Measurements from ENCODE around the gene LURAP1L. TPM values are rescaled to one million over a fixed set of nuclear protein-coding genes. Genes with fewer than 3 reads are reported as not detected.

Gene LURAP1L
- total and polyA plus RNA-seq, 7 experiments from 2014 or later = not detected

DNA sequence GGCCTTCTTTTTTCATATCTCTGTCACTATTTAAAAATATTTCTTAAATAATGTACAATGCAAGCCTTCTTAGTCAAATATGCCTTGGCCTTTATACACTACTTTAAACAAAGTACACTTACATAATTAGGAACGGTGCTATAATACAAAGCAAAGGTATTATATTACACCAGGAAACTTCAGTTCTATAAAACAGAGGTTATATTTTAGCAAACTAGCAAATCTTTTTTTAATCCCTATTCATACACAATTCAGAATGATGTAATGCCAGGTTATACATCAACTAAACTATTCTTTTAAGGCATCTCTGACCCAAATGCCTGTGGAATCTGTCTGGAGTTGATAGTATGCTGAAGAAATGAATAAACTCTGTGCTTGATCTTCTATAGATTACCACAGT, 10.7 kb upstream of the LURAP1L start:
- POLR2A ChIA-PET = no interaction called here
- no peaks in the 10 kb centered on the region for H3K36me3 Mint-ChIP-seq
- H3K4me1 Mint-ChIP-seq = no peaks in the 10 kb centered on the region
- ATAC-seq (no peak), DNase-seq (no peak)
- no peak overlapping the region for H3K4me3 Mint-ChIP-seq
- CTCF ChIA-PET = no interaction called here
- Histone ChIP-seq H3K9me3 (ENCODE audit: control insufficient read depth in 2 of 3, low read length in 3 of 3) (no peaks in the 10 kb centered on the region), H3K4me1 (ENCODE audit: control insufficient read depth in 2 of 2, insufficient read depth in 2 of 2, low read length in 2 of 2) (no peaks in the 10 kb centered on the region), H3K27ac (ENCODE audit: low read depth, low read length) (no peak overlapping the region), H3K27me3 (ENCODE audit: control insufficient read depth in 2 of 2, insufficient read depth in 2 of 2, low read length in 2 of 2) (no peaks in the 10 kb centered on the region), H3K36me3 (ENCODE audit: control insufficient read depth in 2 of 3, insufficient read depth in 3 of 3, low read length in 3 of 3) (no peaks in the 10 kb centered on the region), H3K4me3 (ENCODE audit: low read length) (no peak overlapping the region)
- H3K27me3 Mint-ChIP-seq = no peaks in the 10 kb centered on the region
- H3K27ac Mint-ChIP-seq = no peak overlapping the region
- intact Hi-C loops (cut with micrococcal nuclease) = no loop called here
- peaks cover 0 to 19% (median 5%) of the 10 kb centered on the region in 11 donors for H3K9me3 Mint-ChIP-seq

GRCh38 chr9:12765088-12765798, 9.6 kb upstream of the LURAP1L start:
- H3K9me3 ChIP-seq (ENCODE audit: control insufficient read depth in 2 of 3, low read length in 3 of 3) = no peaks in the 10 kb centered on the region
- Mint-ChIP-seq H3K27me3 (no peaks in the 10 kb centered on the region), H3K36me3 (no peaks in the 10 kb centered on the region), H3K4me3 (no peak overlapping the region), H3K4me1 (no peaks in the 10 kb centered on the region), H3K27ac (no peak overlapping the region), H3K9me3 (peaks cover 0 to 23% (median 5%) of the 10 kb centered on the region in 11 donors)
- intact Hi-C loops (cut with micrococcal nuclease) = no loop called here
- DNase-seq (no peak), ATAC-seq (no peak)
- no peaks in the 10 kb centered on the region for H3K27me3 ChIP-seq (ENCODE audit: control insufficient read depth in 2 of 2, insufficient read depth in 2 of 2, low read length in 2 of 2)
- POLR2A ChIA-PET = no interaction called here
- H3K4me3 ChIP-seq (ENCODE audit: low read length) = no peak overlapping the region
- H3K4me1 ChIP-seq (ENCODE audit: control insufficient read depth in 2 of 2, insufficient read depth in 2 of 2, low read length in 2 of 2) = no peaks in the 10 kb centered on the region
- H3K27ac ChIP-seq (ENCODE audit: low read depth, low read length) = no peak overlapping the region
- CTCF ChIA-PET = no interaction called here
- H3K36me3 ChIP-seq (ENCODE audit: control insufficient read depth in 2 of 3, insufficient read depth in 3 of 3, low read length in 3 of 3) = no peaks in the 10 kb centered on the region

DNA sequence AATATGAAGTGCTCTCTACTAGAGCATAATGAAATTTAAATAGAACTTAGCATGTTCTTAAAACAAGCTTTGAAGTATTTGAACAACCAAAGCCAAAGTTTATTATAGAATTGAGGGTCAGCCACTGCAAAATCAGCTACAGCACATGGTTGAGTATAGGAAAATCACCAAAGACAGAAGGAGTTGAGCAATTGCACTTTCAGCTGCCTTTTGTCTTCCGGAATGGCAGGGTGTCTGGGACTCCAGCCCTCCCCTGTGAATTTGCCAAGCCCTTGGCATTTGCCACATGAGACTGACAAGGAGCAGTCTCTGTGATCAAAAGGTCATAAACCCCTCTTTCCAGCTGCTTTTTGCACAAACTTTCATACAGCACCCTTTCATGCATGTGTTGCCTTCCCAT, 8.5 kb upstream of the LURAP1L start:
- CTCF ChIA-PET = no interaction called here

DNA sequence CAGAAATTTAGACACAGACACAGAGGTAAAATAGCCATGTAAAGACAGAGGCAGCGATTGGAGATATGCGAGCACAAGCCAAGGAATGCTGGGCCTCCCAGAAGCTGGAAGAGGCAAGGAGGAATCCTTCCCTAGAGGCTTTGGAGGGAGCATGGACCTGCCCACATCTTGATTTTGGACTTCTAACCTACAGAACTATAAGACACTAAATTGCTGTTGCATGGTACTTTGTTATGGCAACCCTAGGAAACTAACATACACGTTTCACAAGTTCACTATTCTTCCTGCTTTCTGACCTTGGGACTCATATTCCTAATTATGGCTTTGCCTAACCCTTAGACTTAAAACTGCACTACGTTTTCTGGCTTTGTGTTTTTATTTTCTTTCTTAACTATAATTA, 4.6 kb upstream of the LURAP1L start:
- no peak overlapping the region for H3K27ac Mint-ChIP-seq
- peaks cover 5 to 10% (median 6%) of the 10 kb centered on the region in 5 donors for H3K27me3 Mint-ChIP-seq
- Histone ChIP-seq H3K4me1 (ENCODE audit: control insufficient read depth in 2 of 2, insufficient read depth in 2 of 2, low read length in 2 of 2) (no peaks in the 10 kb centered on the region), H3K4me3 (ENCODE audit: low read length) (no peak overlapping the region), H3K27me3 (ENCODE audit: control insufficient read depth in 2 of 2, insufficient read depth in 2 of 2, low read length in 2 of 2) (no peaks in the 10 kb centered on the region), H3K36me3 (ENCODE audit: control insufficient read depth in 2 of 3, insufficient read depth in 3 of 3, low read length in 3 of 3) (no peaks in the 10 kb centered on the region), H3K27ac (ENCODE audit: low read depth, low read length) (no peak overlapping the region), H3K9me3 (ENCODE audit: control insufficient read depth in 2 of 3, low read length in 3 of 3) (no peaks in the 10 kb centered on the region)
- intact Hi-C loops (cut with micrococcal nuclease) = no loop called here
- H3K4me3 Mint-ChIP-seq = no peak overlapping the region
- POLR2A ChIA-PET = no interaction called here
- CTCF ChIA-PET = no interaction called here
- H3K36me3 Mint-ChIP-seq = peaks cover 0 to 3% (median 0%) of the 10 kb centered on the region in 5 donors
- H3K9me3 Mint-ChIP-seq = peaks cover 0 to 15% (median 4%) of the 10 kb centered on the region in 11 donors
- DNase-seq (no peak), ATAC-seq (no peak)
- peaks cover 0 to 4% (median 2%) of the 10 kb centered on the region in 7 donors for H3K4me1 Mint-ChIP-seq

More for the DNA sequence above, 8.5 kb upstream of the LURAP1L start:
- Histone ChIP-seq H3K9me3 (ENCODE audit: control insufficient read depth in 2 of 3, low read length in 3 of 3) (no peaks in the 10 kb centered on the region), H3K27ac (ENCODE audit: low read depth, low read length) (no peak overlapping the region), H3K4me1 (ENCODE audit: control insufficient read depth in 2 of 2, insufficient read depth in 2 of 2, low read length in 2 of 2) (no peaks in the 10 kb centered on the region), H3K36me3 (ENCODE audit: control insufficient read depth in 2 of 3, insufficient read depth in 3 of 3, low read length in 3 of 3) (no peaks in the 10 kb centered on the region), H3K4me3 (ENCODE audit: low read length) (no peak overlapping the region), H3K27me3 (ENCODE audit: control insufficient read depth in 2 of 2, insufficient read depth in 2 of 2, low read length in 2 of 2) (no peaks in the 10 kb centered on the region)
- POLR2A ChIA-PET = no interaction called here
- no peak for DNase-seq
- Mint-ChIP-seq H3K27me3 (no peaks in the 10 kb centered on the region), H3K9me3 (peaks cover 0 to 28% (median 6%) of the 10 kb centered on the region in 11 donors), H3K27ac (no peak overlapping the region), H3K36me3 (peaks cover 0 to 3% (median 0%) of the 10 kb centered on the region in 5 donors), H3K4me1 (no peaks in the 10 kb centered on the region), H3K4me3 (no peak overlapping the region)
- intact Hi-C loops (cut with micrococcal nuclease) = no loop called here
- ATAC-seq = no peak

GRCh38 chr9:12771891-12772290, 2.9 kb upstream of the LURAP1L start:
- ChIA-PET POLR2A (no interaction called here), CTCF (no interaction called here)
- Histone ChIP-seq H3K27me3 (ENCODE audit: control insufficient read depth in 2 of 2, insufficient read depth in 2 of 2, low read length in 2 of 2) (no peaks in the 10 kb centered on the region), H3K4me3 (ENCODE audit: low read length) (no peak overlapping the region), H3K27ac (ENCODE audit: low read depth, low read length) (no peak overlapping the region), H3K36me3 (ENCODE audit: control insufficient read depth in 2 of 3, insufficient read depth in 3 of 3, low read length in 3 of 3) (no peaks in the 10 kb centered on the region), H3K9me3 (ENCODE audit: control insufficient read depth in 2 of 3, low read length in 3 of 3) (no peaks in the 10 kb centered on the region), H3K4me1 (ENCODE audit: control insufficient read depth in 2 of 2, insufficient read depth in 2 of 2, low read length in 2 of 2) (no peaks in the 10 kb centered on the region)
- peaks cover 0 to 8% (median 0%) of the 10 kb centered on the region in 5 donors for H3K36me3 Mint-ChIP-seq
- peaks cover 0 to 13% (median 9%) of the 10 kb centered on the region in 7 donors for H3K4me1 Mint-ChIP-seq
- no peak for DNase-seq
- peaks cover 14 to 25% (median 18%) of the 10 kb centered on the region in 5 donors for H3K27me3 Mint-ChIP-seq
- no peak overlapping the region for H3K27ac Mint-ChIP-seq
- ATAC-seq = no peak
- H3K9me3 Mint-ChIP-seq = peaks cover 0 to 13% (median 6%) of the 10 kb centered on the region in 11 donors
- intact Hi-C loops (cut with micrococcal nuclease) = no loop called here
- H3K4me3 Mint-ChIP-seq = no peak overlapping the region

DNA sequence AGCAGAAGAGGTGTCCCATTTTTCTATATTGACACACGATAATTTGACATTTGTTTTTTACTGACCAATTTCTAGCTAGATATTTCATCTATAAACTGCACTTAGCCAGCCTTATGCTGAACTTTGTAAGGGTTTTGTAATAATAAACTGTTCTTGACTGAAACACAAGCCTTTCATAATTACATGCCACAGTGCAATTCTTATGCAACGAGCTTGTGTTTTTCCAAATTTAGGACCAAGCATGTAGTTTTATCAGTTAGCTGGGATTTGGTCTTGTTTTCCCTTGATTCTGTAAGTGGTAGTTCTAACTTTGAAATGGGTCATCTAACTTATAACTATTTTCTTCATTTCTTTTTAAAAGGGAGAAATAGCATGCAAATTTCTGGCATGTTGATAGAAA, 1.3 kb upstream of the LURAP1L start:
- CTCF ChIA-PET = no interaction called here
- no peak overlapping the region for H3K4me3 ChIP-seq (ENCODE audit: low read length)
- no peaks in the 10 kb centered on the region for H3K9me3 ChIP-seq (ENCODE audit: control insufficient read depth in 2 of 3, low read length in 3 of 3)
- peaks cover 0 to 13% (median 9%) of the 10 kb centered on the region in 7 donors for H3K4me1 Mint-ChIP-seq
- no peak overlapping the region for H3K4me3 Mint-ChIP-seq
- intact Hi-C loops (cut with micrococcal nuclease) = no loop called here
- no peak overlapping the region for H3K27ac Mint-ChIP-seq
- H3K36me3 Mint-ChIP-seq = peaks cover 0 to 8% (median 0%) of the 10 kb centered on the region in 5 donors
- DNase-seq (no peak), ATAC-seq (no peak)
- H3K27ac ChIP-seq (ENCODE audit: low read depth, low read length) = no peak overlapping the region
- no peaks in the 10 kb centered on the region for H3K27me3 ChIP-seq (ENCODE audit: control insufficient read depth in 2 of 2, insufficient read depth in 2 of 2, low read length in 2 of 2)
- H3K27me3 Mint-ChIP-seq = peaks cover 17 to 27% (median 22%) of the 10 kb centered on the region in 5 donors
- H3K4me1 ChIP-seq (ENCODE audit: control insufficient read depth in 2 of 2, insufficient read depth in 2 of 2, low read length in 2 of 2) = no peaks in the 10 kb centered on the region
- H3K9me3 Mint-ChIP-seq = peaks cover 0 to 13% (median 7%) of the 10 kb centered on the region in 11 donors
- POLR2A ChIA-PET = no interaction called here
- H3K36me3 ChIP-seq (ENCODE audit: control insufficient read depth in 2 of 3, insufficient read depth in 3 of 3, low read length in 3 of 3) = no peaks in the 10 kb centered on the region

Measured in naive thymus-derived CD4-positive, alpha-beta T cell (primary cell).